K562 (cell line): ENCODE measurements around the gene HOXB1. TPM values are rescaled to one million over a fixed set of nuclear protein-coding genes. Genes with fewer than 3 reads are reported as not detected.

Source experiments
- ATAC-seq: fragments of 200-7000 bp; cut with Tn5 transposase; 3 replicates; pipeline ENCODE4 v1.9.1; 2020; ENCODE audit warnings: moderate library complexity
- BruUV-seq: library from RNA; stranded (reverse); fragments of 400-500 nt; replicated peaks from 2 replicates; lab custom pipeline; 2021; lab: Mats Ljungman, UMichigan
- CTCF ChIA-PET: fragments of 300-600 bp; formaldehyde crosslinking; extraction: SDS; loops from one replicate; lab custom pipeline; 2021; ENCODE audit warnings: low intra/inter-chr PET ratio; lab: Yijun Ruan, JAX
- POLR2A ChIA-PET: fragments of 300-600, 350-650 bp; sonication (Branson Sonifier 250); formaldehyde crosslinking; extraction: SDS; loops from one replicate; lab custom pipeline; 2021; ENCODE audit warnings: antibody characterized with exemption, inconsistent platforms; lab: Yijun Ruan, JAX
- DNase-seq, 4 experiments: peaks; one replicate each; pipeline versions ENCODE4 v3.0.0 to v3.0.0-alpha.2; 2011 to 2018; ENCODE audit warnings: low spot score in 3 of 4, mixed read lengths in 3 of 4; ENCODE audit errors: extremely low read depth in 1 of 4
- FAIRE-seq: peaks from 2 replicates; lab custom pipeline; 2011; peaks lifted over from hg19 to GRCh38; lab: Jason Lieb, UNC
- H2AFZ ChIP-seq: 2 replicates; pipeline ENCODE4 v1.6.0; 2011; ENCODE audit warnings: low read depth, low read length, control low read depth, inconsistent platforms
- H3K27ac ChIP-seq: fragments of 200-600 bp; 3 replicates; pipeline ENCODE4 v1.8.0; 2011; ENCODE audit warnings: low read depth, mild to moderate bottlenecking, control low read depth, inconsistent platforms, low read length, moderate library complexity, mixed read lengths; ENCODE audit errors: extremely low read depth
- H3K27me3 ChIP-seq, 2 experiments: fragments of 300-600 bp in 1 of 2; 2 replicates in 1 of 2; 3 replicates in 1 of 2; pipeline versions ENCODE4 v1.6.0 to v1.8.0; 2011; ENCODE audit warnings: inconsistent platforms in 2 of 2, low read length in 2 of 2, mild to moderate bottlenecking in 1 of 2, mixed read lengths in 1 of 2, moderate library complexity in 1 of 2; ENCODE audit not compliant: control insufficient read depth in 2 of 2, insufficient read depth in 2 of 2
- H3K36me3 ChIP-seq: fragments of 300-600 bp; 3 replicates; pipeline ENCODE4 v1.8.0; 2011; ENCODE audit warnings: mild to moderate bottlenecking, low read length, inconsistent platforms; ENCODE audit not compliant: control insufficient read depth, insufficient read depth
- H3K4me1 ChIP-seq, 2 experiments: fragments of 200-600 bp in 1 of 2; replicated peaks in 1 of 2; 2 replicates in 1 of 2; 3 replicates in 1 of 2; pipeline versions ENCODE4 v1.5.1 to v1.8.0; 2011; ENCODE audit warnings: inconsistent platforms in 2 of 2, low read length in 2 of 2, mild to moderate bottlenecking in 1 of 2, mixed read lengths in 1 of 2, moderate library complexity in 1 of 2; ENCODE audit not compliant: control insufficient read depth in 2 of 2, insufficient read depth in 2 of 2
- H3K4me2 ChIP-seq: 2 replicates; pipeline ENCODE4 v1.6.1; 2011; ENCODE audit warnings: low read length, control low read depth, inconsistent platforms, mixed read lengths; ENCODE audit not compliant: insufficient read depth
- H3K4me3 ChIP-seq: fragments of 200-600 bp; sonication (generic), shearing (Covaris generic); 2 replicates; pipeline ENCODE4 v1.5.1; 2016; ENCODE audit warnings: control low read depth, inconsistent platforms
- H3K79me2 ChIP-seq: fragments of 200-600 bp; 3 replicates; pipeline ENCODE4 v1.8.0; 2011; ENCODE audit warnings: low read length, inconsistent platforms; ENCODE audit not compliant: control insufficient read depth, insufficient read depth
- H3K9ac ChIP-seq, 2 experiments: 2 replicates each; pipeline versions ENCODE4 v1.6.0 to v1.6.1; 2011; ENCODE audit warnings: low read depth in 2 of 2, low read length in 2 of 2, control low read depth in 1 of 2, inconsistent platforms in 1 of 2, mild to moderate bottlenecking in 1 of 2, mixed read lengths in 1 of 2; ENCODE audit not compliant: insufficient read depth in 1 of 2
- H3K9me1 ChIP-seq: one replicate; pipeline ENCODE4 v1.6.0; 2011; ENCODE audit warnings: inconsistent platforms, mild to moderate bottlenecking, low read length, moderate library complexity; ENCODE audit not compliant: control insufficient read depth, insufficient read depth
- H3K9me3 ChIP-seq: replicated peaks from 2 replicates; pipeline ENCODE4 v1.5.1; 2011; ENCODE audit warnings: low read depth, low read length, inconsistent platforms; ENCODE audit not compliant: control insufficient read depth, insufficient read depth
- H4K20me1 ChIP-seq: replicated peaks from 2 replicates; pipeline ENCODE4 v1.6.1; 2011; ENCODE audit warnings: low read length, inconsistent platforms, mixed read lengths; ENCODE audit not compliant: control insufficient read depth, insufficient read depth
- CBX1 ChIP-seq: sonication (generic); IDR thresholded peaks from 2 replicates; pipeline ENCODE4 v1.6.1; 2016; ENCODE audit warnings: antibody characterized with exemption, low read depth, mild to moderate bottlenecking
- HDGF ChIP-seq: fragments of 450-650 bp; IDR thresholded peaks from 2 replicates; pipeline ENCODE4 v1.6.1; 2016
- MYNN ChIP-seq, 2 experiments: sonication (generic); formaldehyde crosslinking in 1 of 2; IDR thresholded peaks; 2 replicates each; pipeline versions ENCODE4 v1.5.0 to v1.6.1; 2016 to 2020; ENCODE audit warnings: antibody characterized with exemption in 1 of 2, missing genetic modification reagents in 1 of 2
- NR2C2 ChIP-seq, 2 experiments: fragments of 200-800 bp in 1 of 2; sonication (Bioruptor generic) in 1 of 2; sonication (generic) in 1 of 2; formaldehyde crosslinking in 1 of 2; IDR thresholded peaks; 2 replicates each; pipeline versions ENCODE4 v1.6.1 to v1.8.0; 2016 to 2022; ENCODE audit warnings: mild to moderate bottlenecking in 1 of 2, missing compliant biosample characterization in 1 of 2, missing genetic modification characterization in 1 of 2, missing genetic modification reagents in 1 of 2
- PCBP2 ChIP-seq: fragments of 200-400 bp; formaldehyde crosslinking; IDR thresholded peaks from 2 replicates; pipeline ENCODE4 v1.6.1; 2018; ENCODE audit warnings: low read length, low read depth, mild to moderate bottlenecking, moderate library complexity; ENCODE audit not compliant: poor library complexity, severe bottlenecking
- PRDM10 ChIP-seq: fragments of 450-650 bp; IDR thresholded peaks from 2 replicates; pipeline ENCODE4 v1.6.1; 2018; ENCODE audit not compliant: partially characterized antibody
- ZC3H11A ChIP-seq: IDR thresholded peaks from 2 replicates; pipeline ENCODE4 v1.6.1; 2012; ENCODE audit warnings: low read depth, low read length, improper control_type of control experiment
- ZNF592 ChIP-seq: fragments of 450-650 bp; IDR thresholded peaks from 2 replicates; pipeline ENCODE4 v1.6.1; 2017; ENCODE audit warnings: antibody characterized with exemption, mild to moderate bottlenecking
- WGBS: fragments of 100-300 bp; shearing (Covaris generic); methylation state at CpG from one replicate; pipeline ENCODE4 v1.1.6; 2016; ENCODE audit warnings: low coverage, mixed read lengths; ENCODE audit not compliant: insufficient coverage; ENCODE audit errors: missing lambda C conversion rate; 5-methylcytosine and 5-hydroxymethylcytosine counted together
- in situ Hi-C: fragments of 300-500 bp; cut with MboI; formaldehyde crosslinking; loops from 4 replicates; pipeline ENCODE4 v1.15.0; 2018; ENCODE audit warnings: inconsistent platforms, mixed read lengths
- intact Hi-C: fragments of 100-400 bp; cut with micrococcal nuclease; formaldehyde crosslinking; loops from 2 replicates; pipeline ENCODE4 v1.14.2; 2022
- polyA plus RNA-seq, 8 experiments: library from polyadenylated mRNA; depleted of rRNA in 4 of 8; stranded (reverse) in 5 of 8; unstranded in 3 of 8; fragments of >200 nt; fragmentation: Nextera tagmentation in 2 of 8; fragmentation: Illumina TruSeq in 1 of 8; extraction: Ambion mirVana in 2 of 8; extraction: Trizol in 1 of 8; gene quantifications; 2 replicates each; pipeline versions ENCODE4 v1.2.1 to v1.2.3, GENCODE V29; 2011 to 2014; ENCODE audit warnings: inconsistent platforms in 1 of 8, missing spikeins in 1 of 8
- total RNA-seq, 7 experiments: library from RNA; depleted of rRNA in 6 of 7; stranded (reverse); fragments of >200 nt in 6 of 7; fragmentation: Illumina TruSeq in 2 of 7; extraction: Trizol in 2 of 7; gene quantifications; 2 replicates each; pipeline versions ENCODE4 v1.2.1 to v1.2.3, GENCODE V29; 2011 to 2021; ENCODE audit warnings: low replicate concordance in 1 of 7

Gene HOXB1
- total and polyA plus RNA-seq, 9 of the 15 experiments (the other 6 are each of a cell fraction or from before 2014, with no cell fraction given) = 0.04 TPM; not detected in 8

GRCh38 chr17:48576479-48577309 lies 45.9 kb upstream of the HOXB1 start (continued):
- TF ChIP-seq PCBP2 = no peak
- no peak for TF ChIP-seq ZC3H11A
- TF ChIP-seq, all 486 proteins: peak for 50

- intact Hi-C loops = no loop called here
- peak overlapping the region; percentile 88 for H3K4me2 ChIP-seq
- no peak for TF ChIP-seq NR2C2 (CRISPR knock-in tag; IDR thresholded peaks at IDR 0.05)
- TF ChIP-seq NR2C2 (tag; IDR thresholded peaks at IDR 0.05) = no peak
- peak; percentile 47; the same call in 1 of the 2 replicates for TF ChIP-seq ZNF592
- TF ChIP-seq CBX1 = no peak
- peak; percentile 82; the same call in 1 of the 2 replicates for TF ChIP-seq HDGF
- no peak for TF ChIP-seq MYNN (IDR thresholded peaks at IDR 0.05)
- no peak for TF ChIP-seq MYNN (CRISPR knock-in tag; IDR thresholded peaks at IDR 0.05)
- no peak for TF ChIP-seq PRDM10
Observed at GRCh38 chr17:48575673-48576478, 45.1 kb upstream of the HOXB1 start.

More at GRCh38 chr17:48575673-48576478, 45.1 kb upstream of the HOXB1 start:
- BruUV-seq = TSS peak; percentile 46
- WGBS = 5% methylated on average over 18 of the region's 22 CpGs
- H3K27me3 ChIP-seq = no peaks in the 10 kb centered on the region
- no peaks in the 10 kb centered on the region; the same call in 1 of the 2 replicates for H4K20me1 ChIP-seq
- H3K4me3 ChIP-seq = peak overlapping the region; percentile 71
- FAIRE-seq (no peak), ATAC-seq (no peak), DNase-seq (peak in 3 of 4 experiments; percentile 31 to 48 (median 36))
- ChIA-PET CTCF (no interaction called here), POLR2A (interaction anchor here (0.9 to 1.1 kb wide), 2 partner anchors 29 to 162 kb away, joined by 3 read pairs; no protein-coding TSS in a partner anchor)
- peak overlapping the region; percentile 38 for H2AFZ ChIP-seq
- peaks cover 36 to 61% of the 10 kb centered on the region in 2 experiments for H3K4me1 ChIP-seq
- peaks cover 54% of the 10 kb centered on the region for H3K36me3 ChIP-seq
- in situ Hi-C loops = no loop called here
- H3K27ac ChIP-seq = peak overlapping the region; percentile 95
- H3K9ac ChIP-seq = peak overlapping the region; percentile 76 to 93
- no peaks in the 10 kb centered on the region for H3K9me3 ChIP-seq
- peaks cover 98% of the 10 kb centered on the region for H3K79me2 ChIP-seq
- no peaks in the 10 kb centered on the region for H3K9me1 ChIP-seq
